Measurements from ENCODE around the gene ADIPOR2. TPM values are rescaled to one million over a fixed set of nuclear protein-coding genes. Genes with fewer than 3 reads are reported as not detected.

ADIPOR2 gene
- total and polyA plus RNA-seq, 4 donors, result 26.6 to 68.3 (median 41.7) TPM

- Histone ChIP-seq H3K36me3 (ENCODE audit: control insufficient read depth in 4 of 4, insufficient read depth in 3 of 4, low read depth in 1 of 4, low read length in 3 of 4) (no peaks in the 10 kb centered on the region), H3K9me3 (ENCODE audit: control insufficient read depth in 4 of 4, low read length in 3 of 4) (no peaks in the 10 kb centered on the region), H3K4me3 (ENCODE audit: low read depth in 1 of 3, low read length in 3 of 3) (no peak overlapping the region), H3K4me1 (ENCODE audit: control insufficient read depth in 4 of 4, insufficient read depth in 4 of 4, low read length in 3 of 4) (no peaks in the 10 kb centered on the region), H3K9ac (ENCODE audit: low read depth in 1 of 2, low read length in 2 of 2) (no peak overlapping the region), H3K27me3 (ENCODE audit: control insufficient read depth in 4 of 4, insufficient read depth in 4 of 4, low read length in 3 of 4) (peaks cover 0 to 5% (median 1%) of the 10 kb centered on the region in 4 donors), H3K27ac (ENCODE audit: low read depth in 1 of 2, low read length in 2 of 2) (no peak overlapping the region)
- WGBS, result 73% methylated on average over 11 of the region's 11 CpGs
- DNase-seq (ENCODE audit: low spot score), result no peak
- TF ChIP-seq JUND (IDR thresholded peaks at IDR 0.05) (no peak), YY1 (IDR thresholded peaks at IDR 0.05) (no peak)
- TF ChIP-seq, protein P1, sequence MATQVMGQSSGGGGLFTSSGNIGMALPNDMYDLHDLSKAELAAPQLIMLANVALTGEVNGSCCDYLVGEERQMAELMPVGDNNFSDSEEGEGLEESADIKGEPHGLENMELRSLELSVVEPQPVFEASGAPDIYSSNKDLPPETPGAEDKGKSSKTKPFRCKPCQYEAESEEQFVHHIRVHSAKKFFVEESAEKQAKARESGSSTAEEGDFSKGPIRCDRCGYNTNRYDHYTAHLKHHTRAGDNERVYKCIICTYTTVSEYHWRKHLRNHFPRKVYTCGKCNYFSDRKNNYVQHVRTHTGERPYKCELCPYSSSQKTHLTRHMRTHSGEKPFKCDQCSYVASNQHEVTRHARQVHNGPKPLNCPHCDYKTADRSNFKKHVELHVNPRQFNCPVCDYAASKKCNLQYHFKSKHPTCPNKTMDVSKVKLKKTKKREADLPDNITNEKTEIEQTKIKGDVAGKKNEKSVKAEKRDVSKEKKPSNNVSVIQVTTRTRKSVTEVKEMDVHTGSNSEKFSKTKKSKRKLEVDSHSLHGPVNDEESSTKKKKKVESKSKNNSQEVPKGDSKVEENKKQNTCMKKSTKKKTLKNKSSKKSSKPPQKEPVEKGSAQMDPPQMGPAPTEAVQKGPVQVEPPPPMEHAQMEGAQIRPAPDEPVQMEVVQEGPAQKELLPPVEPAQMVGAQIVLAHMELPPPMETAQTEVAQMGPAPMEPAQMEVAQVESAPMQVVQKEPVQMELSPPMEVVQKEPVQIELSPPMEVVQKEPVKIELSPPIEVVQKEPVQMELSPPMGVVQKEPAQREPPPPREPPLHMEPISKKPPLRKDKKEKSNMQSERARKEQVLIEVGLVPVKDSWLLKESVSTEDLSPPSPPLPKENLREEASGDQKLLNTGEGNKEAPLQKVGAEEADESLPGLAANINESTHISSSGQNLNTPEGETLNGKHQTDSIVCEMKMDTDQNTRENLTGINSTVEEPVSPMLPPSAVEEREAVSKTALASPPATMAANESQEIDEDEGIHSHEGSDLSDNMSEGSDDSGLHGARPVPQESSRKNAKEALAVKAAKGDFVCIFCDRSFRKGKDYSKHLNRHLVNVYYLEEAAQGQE (IDR thresholded peaks at IDR 0.05), result no peak
Observed at GRCh38 chr12:1820896-1821291, 130.0 kb downstream of the ADIPOR2 start.

DNA sequence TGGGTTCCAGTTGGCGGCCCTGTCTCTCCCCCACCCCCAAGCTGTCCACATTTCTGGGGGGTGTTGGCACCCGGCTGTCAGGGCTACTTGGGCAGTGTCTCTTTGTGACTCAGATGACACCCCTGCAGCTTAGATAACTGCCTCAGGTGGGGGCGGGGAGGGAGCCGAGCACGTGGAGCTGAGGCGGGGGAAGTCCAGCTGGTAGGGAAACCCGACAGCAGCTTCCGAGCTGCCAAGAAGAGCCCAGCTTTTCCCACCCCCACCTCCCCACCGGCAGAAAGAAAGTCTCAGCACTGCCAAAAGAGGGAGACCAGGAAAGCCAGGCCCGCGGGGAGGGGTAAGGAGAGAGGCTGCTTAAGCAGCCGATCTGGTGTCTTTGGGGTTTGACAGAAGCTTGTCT is 130.9 kb downstream of the ADIPOR2 start:
- TF ChIP-seq TAF1 (conservative IDR thresholded peaks at IDR 0.05) (no peak), MAX (IDR thresholded peaks at IDR 0.05) (no peak)
- TF ChIP-seq, protein P2, sequence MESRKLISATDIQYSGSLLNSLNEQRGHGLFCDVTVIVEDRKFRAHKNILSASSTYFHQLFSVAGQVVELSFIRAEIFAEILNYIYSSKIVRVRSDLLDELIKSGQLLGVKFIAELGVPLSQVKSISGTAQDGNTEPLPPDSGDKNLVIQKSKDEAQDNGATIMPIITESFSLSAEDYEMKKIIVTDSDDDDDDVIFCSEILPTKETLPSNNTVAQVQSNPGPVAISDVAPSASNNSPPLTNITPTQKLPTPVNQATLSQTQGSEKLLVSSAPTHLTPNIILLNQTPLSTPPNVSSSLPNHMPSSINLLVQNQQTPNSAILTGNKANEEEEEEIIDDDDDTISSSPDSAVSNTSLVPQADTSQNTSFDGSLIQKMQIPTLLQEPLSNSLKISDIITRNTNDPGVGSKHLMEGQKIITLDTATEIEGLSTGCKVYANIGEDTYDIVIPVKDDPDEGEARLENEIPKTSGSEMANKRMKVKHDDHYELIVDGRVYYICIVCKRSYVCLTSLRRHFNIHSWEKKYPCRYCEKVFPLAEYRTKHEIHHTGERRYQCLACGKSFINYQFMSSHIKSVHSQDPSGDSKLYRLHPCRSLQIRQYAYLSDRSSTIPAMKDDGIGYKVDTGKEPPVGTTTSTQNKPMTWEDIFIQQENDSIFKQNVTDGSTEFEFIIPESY (IDR thresholded peaks at IDR 0.05), result no peak
- Histone ChIP-seq H3K27me3 (ENCODE audit: control insufficient read depth in 4 of 4, insufficient read depth in 4 of 4, low read length in 3 of 4) (peaks cover 0 to 5% (median 1%) of the 10 kb centered on the region in 4 donors), H3K9me3 (ENCODE audit: control insufficient read depth in 4 of 4, low read length in 3 of 4) (no peaks in the 10 kb centered on the region), H3K4me1 (ENCODE audit: control insufficient read depth in 4 of 4, insufficient read depth in 4 of 4, low read length in 3 of 4) (no peaks in the 10 kb centered on the region), H3K36me3 (ENCODE audit: control insufficient read depth in 4 of 4, insufficient read depth in 3 of 4, low read depth in 1 of 4, low read length in 3 of 4) (no peaks in the 10 kb centered on the region), H3K9ac (ENCODE audit: low read depth in 1 of 2, low read length in 2 of 2) (no peak overlapping the region), H3K4me3 (ENCODE audit: low read depth in 1 of 3, low read length in 3 of 3) (no peak overlapping the region), H3K27ac (ENCODE audit: low read depth in 1 of 2, low read length in 2 of 2) (no peak overlapping the region)
- 33% methylated on average over 12 of the region's 12 CpGs for WGBS
- DNase-seq (ENCODE audit: low spot score), result no peak

GRCh38 chr12:1822699-1823098 is 131.8 kb downstream of the ADIPOR2 start:
- 81% methylated on average over 11 of the region's 11 CpGs for WGBS
- peaks cover 0 to 5% (median 1%) of the 10 kb centered on the region in 4 donors for H3K27me3 ChIP-seq (ENCODE audit: control insufficient read depth in 4 of 4, insufficient read depth in 4 of 4, low read length in 3 of 4)
- no peak for TF ChIP-seq EGR1 (IDR thresholded peaks at IDR 0.05; ENCODE audit: low read depth in 2 of 2)
- TF ChIP-seq MAX (IDR thresholded peaks at IDR 0.05), result no peak
- TF ChIP-seq, protein P1 (IDR thresholded peaks at IDR 0.05), result no peak
- TF ChIP-seq, protein P3, sequence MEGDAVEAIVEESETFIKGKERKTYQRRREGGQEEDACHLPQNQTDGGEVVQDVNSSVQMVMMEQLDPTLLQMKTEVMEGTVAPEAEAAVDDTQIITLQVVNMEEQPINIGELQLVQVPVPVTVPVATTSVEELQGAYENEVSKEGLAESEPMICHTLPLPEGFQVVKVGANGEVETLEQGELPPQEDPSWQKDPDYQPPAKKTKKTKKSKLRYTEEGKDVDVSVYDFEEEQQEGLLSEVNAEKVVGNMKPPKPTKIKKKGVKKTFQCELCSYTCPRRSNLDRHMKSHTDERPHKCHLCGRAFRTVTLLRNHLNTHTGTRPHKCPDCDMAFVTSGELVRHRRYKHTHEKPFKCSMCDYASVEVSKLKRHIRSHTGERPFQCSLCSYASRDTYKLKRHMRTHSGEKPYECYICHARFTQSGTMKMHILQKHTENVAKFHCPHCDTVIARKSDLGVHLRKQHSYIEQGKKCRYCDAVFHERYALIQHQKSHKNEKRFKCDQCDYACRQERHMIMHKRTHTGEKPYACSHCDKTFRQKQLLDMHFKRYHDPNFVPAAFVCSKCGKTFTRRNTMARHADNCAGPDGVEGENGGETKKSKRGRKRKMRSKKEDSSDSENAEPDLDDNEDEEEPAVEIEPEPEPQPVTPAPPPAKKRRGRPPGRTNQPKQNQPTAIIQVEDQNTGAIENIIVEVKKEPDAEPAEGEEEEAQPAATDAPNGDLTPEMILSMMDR (IDR thresholded peaks at IDR 0.05; ENCODE audit: low read depth, low read length, missing input control), result no peak
- TF ChIP-seq GABPA (IDR thresholded peaks at IDR 0.05 in 1 of 2, conservative IDR thresholded peaks at IDR 0.05 in 1 of 2), result no peak
- no peak for TF ChIP-seq HNF4A (conservative IDR thresholded peaks at IDR 0.05)
- TF ChIP-seq FOXA2 (IDR thresholded peaks at IDR 0.05), result no peak
- no peak for TF ChIP-seq YY1 (IDR thresholded peaks at IDR 0.05)
- TF ChIP-seq HNF4G (IDR thresholded peaks at IDR 0.05), result no peak
- TF ChIP-seq, protein P2 (IDR thresholded peaks at IDR 0.05), result no peak
- TF ChIP-seq RXRA (IDR thresholded peaks at IDR 0.05), result no peak

More at GRCh38 chr12:1822699-1823098, 131.8 kb downstream of the ADIPOR2 start:
- no peaks in the 10 kb centered on the region for H3K9me3 ChIP-seq (ENCODE audit: control insufficient read depth in 4 of 4, low read length in 3 of 4)
- no peak for DNase-seq (ENCODE audit: low spot score)
- H3K4me1 ChIP-seq (ENCODE audit: control insufficient read depth in 4 of 4, insufficient read depth in 4 of 4, low read length in 3 of 4), result no peaks in the 10 kb centered on the region
- no peak overlapping the region for H3K9ac ChIP-seq (ENCODE audit: low read depth in 1 of 2, low read length in 2 of 2)
- no peak overlapping the region for H3K27ac ChIP-seq (ENCODE audit: low read depth in 1 of 2, low read length in 2 of 2)
- no peak overlapping the region for H3K4me3 ChIP-seq (ENCODE audit: low read depth in 1 of 3, low read length in 3 of 3)
- H3K36me3 ChIP-seq (ENCODE audit: control insufficient read depth in 4 of 4, insufficient read depth in 3 of 4, low read depth in 1 of 4, low read length in 3 of 4), result no peaks in the 10 kb centered on the region
